Liver (tissue), 2 donors: ENCODE data around the gene MTARC1.

ENCODE experiments used
- CTCF ChIP-seq: fragments of 150-350 bp; IDR thresholded peaks from 2 replicates; pipeline ENCODE4 v1.5.1; 2017; ENCODE audit warnings: improper control_type of control experiment, low read depth, low read length; ENCODE audit not compliant: missing input control
- YY1 ChIP-seq: IDR thresholded peaks from 2 replicates; pipeline ENCODE4 v1.6.1; 2016; ENCODE audit warnings: antibody characterized with exemption, mild to moderate bottlenecking
- donor health status: healthy.

- TF ChIP-seq CTCF (no peak), YY1 (no peak)
Measured at GRCh38 chr1:220812308-220812707, 25.6 kb downstream of the MTARC1 start.
